Osteoblast (primary cell): ENCODE measurements around the gene FAM114A1. TPM values are rescaled to one million over a fixed set of nuclear protein-coding genes. Genes with fewer than 3 reads are reported as not detected.

ENCODE experiments used
- DNase-seq: peaks from one replicate; pipeline ENCODE4 v3.0.0; 2011; ENCODE audit warnings: low spot score, mixed read lengths; ENCODE audit not compliant: insufficient read length; ENCODE audit errors: missing footprints
- H2AFZ ChIP-seq: 2 replicates; pipeline ENCODE4 v1.6.0; 2011; ENCODE audit warnings: mild to moderate bottlenecking, low read length
- H3K27ac ChIP-seq: 2 replicates; pipeline ENCODE4 v1.5.1; 2011; ENCODE audit warnings: mild to moderate bottlenecking, low read depth, low read length, moderate library complexity
- H3K27me3 ChIP-seq: 2 replicates; pipeline ENCODE4 v1.6.0; 2012; ENCODE audit warnings: mild to moderate bottlenecking, control low read depth, inconsistent platforms, low read length, moderate library complexity; ENCODE audit not compliant: insufficient read depth
- H3K36me3 ChIP-seq: 2 replicates; pipeline ENCODE4 v1.5.1; 2011; ENCODE audit warnings: mild to moderate bottlenecking, low read length, control low read depth, moderate library complexity; ENCODE audit not compliant: insufficient read depth
- H3K4me1 ChIP-seq: 2 replicates; pipeline ENCODE4 v1.5.1; 2011; ENCODE audit warnings: mild to moderate bottlenecking, low read length, control low read depth, moderate library complexity; ENCODE audit not compliant: insufficient read depth
- H3K4me2 ChIP-seq: 2 replicates; pipeline ENCODE4 v1.6.0; 2011; ENCODE audit warnings: mild to moderate bottlenecking, low read length; ENCODE audit not compliant: insufficient read depth
- H3K4me3 ChIP-seq: fragments of 200-600 bp; sonication (generic); 3 replicates; pipeline ENCODE4 v1.5.1; 2012; ENCODE audit warnings: mild to moderate bottlenecking, low read length, inconsistent platforms; ENCODE audit not compliant: insufficient read depth
- H3K79me2 ChIP-seq: 2 replicates; pipeline ENCODE4 v1.6.0; 2012; ENCODE audit warnings: mild to moderate bottlenecking, low read length, control low read depth, inconsistent platforms; ENCODE audit not compliant: insufficient read depth
- H3K9me3 ChIP-seq: 2 replicates; pipeline ENCODE4 v1.5.1; 2011; ENCODE audit warnings: low read depth, low read length, control low read depth
- H4K20me1 ChIP-seq: 2 replicates; pipeline ENCODE4 v1.6.0; 2012; ENCODE audit warnings: mild to moderate bottlenecking, low read length, control low read depth; ENCODE audit not compliant: insufficient read depth
- total RNA-seq: library from RNA; depleted of rRNA; stranded (reverse); fragments of >200 nt; gene quantifications from 2 replicates; pipeline ENCODE4 v1.2.3, GENCODE V29; 2012
- TF ChIP-seq, protein P1 (sequence below): IDR thresholded peaks from 2 replicates; pipeline ENCODE4 v1.5.1; 2011; ENCODE audit warnings: mild to moderate bottlenecking, low read depth, low read length, moderate library complexity; ENCODE audit errors: extremely low read depth

FAM114A1 gene
- total RNA-seq, 1 donor = 392 TPM

DNA sequence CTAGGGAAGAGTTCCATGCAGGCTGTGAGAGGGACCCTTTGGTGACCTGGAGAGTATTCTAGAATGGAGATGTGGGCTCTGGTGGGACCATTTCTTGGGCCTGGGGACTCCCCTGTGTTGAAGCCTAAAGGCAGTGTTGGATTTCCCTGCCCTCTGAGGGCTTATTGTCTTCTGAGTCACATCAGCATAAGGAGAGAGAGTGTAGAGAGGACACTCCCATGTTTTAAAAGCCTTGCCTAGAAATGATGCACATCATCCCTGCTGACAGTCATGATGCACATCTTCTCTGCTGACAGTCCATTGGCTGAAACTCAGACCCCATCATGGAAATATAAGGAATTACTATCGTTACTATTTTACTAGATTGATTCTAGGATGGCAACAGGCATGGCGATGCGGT, 51.9 kb downstream of the FAM114A1 start:
- peak overlapping the region; percentile 12 for H3K27ac ChIP-seq
- H3K36me3 ChIP-seq = peaks cover 81% of the 10 kb centered on the region
- H3K4me3 ChIP-seq = no peak overlapping the region
- no peak overlapping the region for H3K4me2 ChIP-seq
- TF ChIP-seq, protein P1, sequence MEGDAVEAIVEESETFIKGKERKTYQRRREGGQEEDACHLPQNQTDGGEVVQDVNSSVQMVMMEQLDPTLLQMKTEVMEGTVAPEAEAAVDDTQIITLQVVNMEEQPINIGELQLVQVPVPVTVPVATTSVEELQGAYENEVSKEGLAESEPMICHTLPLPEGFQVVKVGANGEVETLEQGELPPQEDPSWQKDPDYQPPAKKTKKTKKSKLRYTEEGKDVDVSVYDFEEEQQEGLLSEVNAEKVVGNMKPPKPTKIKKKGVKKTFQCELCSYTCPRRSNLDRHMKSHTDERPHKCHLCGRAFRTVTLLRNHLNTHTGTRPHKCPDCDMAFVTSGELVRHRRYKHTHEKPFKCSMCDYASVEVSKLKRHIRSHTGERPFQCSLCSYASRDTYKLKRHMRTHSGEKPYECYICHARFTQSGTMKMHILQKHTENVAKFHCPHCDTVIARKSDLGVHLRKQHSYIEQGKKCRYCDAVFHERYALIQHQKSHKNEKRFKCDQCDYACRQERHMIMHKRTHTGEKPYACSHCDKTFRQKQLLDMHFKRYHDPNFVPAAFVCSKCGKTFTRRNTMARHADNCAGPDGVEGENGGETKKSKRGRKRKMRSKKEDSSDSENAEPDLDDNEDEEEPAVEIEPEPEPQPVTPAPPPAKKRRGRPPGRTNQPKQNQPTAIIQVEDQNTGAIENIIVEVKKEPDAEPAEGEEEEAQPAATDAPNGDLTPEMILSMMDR = no peak
- H3K9me3 ChIP-seq = no peaks in the 10 kb centered on the region
- H3K27me3 ChIP-seq = no peaks in the 10 kb centered on the region
- no peak overlapping the region for H2AFZ ChIP-seq
- DNase-seq = peak; percentile 59
- H4K20me1 ChIP-seq = peaks cover 2% of the 10 kb centered on the region
- H3K79me2 ChIP-seq = no peaks in the 10 kb centered on the region
- H3K4me1 ChIP-seq = no peaks in the 10 kb centered on the region

DNA sequence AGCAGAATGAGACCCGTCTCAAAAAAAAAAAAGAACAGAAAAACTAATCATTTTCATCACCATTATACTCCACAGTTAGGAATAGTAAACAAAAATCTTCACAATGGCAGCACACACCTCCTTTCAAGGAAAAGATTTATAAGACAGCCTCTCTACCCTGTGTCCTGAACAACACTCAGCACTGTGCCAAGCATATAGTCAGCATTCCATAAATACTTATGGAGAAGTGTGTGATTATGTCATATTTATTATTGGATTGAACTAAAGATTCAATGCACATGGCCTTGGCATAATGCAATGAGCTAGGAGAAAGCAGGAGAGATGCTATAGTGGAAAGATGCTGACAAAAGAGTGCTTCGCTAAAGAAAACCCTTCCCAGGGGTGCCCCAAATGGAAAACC, 52.6 kb downstream of the FAM114A1 start:
- TF ChIP-seq, protein P1 = no peak
- H3K9me3 ChIP-seq = no peaks in the 10 kb centered on the region
- H3K4me1 ChIP-seq = no peaks in the 10 kb centered on the region
- no peak overlapping the region for H3K27ac ChIP-seq
- peak; percentile 57 for DNase-seq
- H3K27me3 ChIP-seq = no peaks in the 10 kb centered on the region
- H4K20me1 ChIP-seq = peaks cover 2% of the 10 kb centered on the region
- peaks cover 81% of the 10 kb centered on the region for H3K36me3 ChIP-seq
- H3K4me2 ChIP-seq = no peak overlapping the region
- no peak overlapping the region for H2AFZ ChIP-seq
- H3K79me2 ChIP-seq = no peaks in the 10 kb centered on the region
- H3K4me3 ChIP-seq = no peak overlapping the region

DNA sequence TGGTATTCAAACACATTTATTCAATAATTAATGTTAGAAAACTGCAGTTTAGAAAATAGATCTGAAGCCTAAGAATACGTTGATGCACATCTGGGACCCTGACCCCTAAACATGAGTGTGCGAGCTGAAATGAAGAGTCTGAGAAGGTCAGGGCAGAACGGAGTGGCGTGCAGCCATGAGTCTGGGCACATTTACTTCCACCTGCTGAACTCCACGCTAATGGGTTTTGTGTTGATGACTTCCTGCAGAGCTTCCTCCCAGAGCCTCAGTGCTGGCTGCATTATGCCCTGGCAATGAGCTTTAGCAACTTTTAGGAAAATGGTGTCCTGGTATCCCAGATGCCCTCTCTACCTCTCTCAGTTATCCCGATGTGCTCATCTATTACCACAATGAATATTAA, 53.1 kb downstream of the FAM114A1 start:
- Histone ChIP-seq H3K4me1 (no peaks in the 10 kb centered on the region), H3K36me3 (peaks cover 81% of the 10 kb centered on the region), H3K27ac (no peak overlapping the region), H2AFZ (no peak overlapping the region), H3K4me3 (no peak overlapping the region), H3K9me3 (no peaks in the 10 kb centered on the region), H3K79me2 (no peaks in the 10 kb centered on the region), H3K4me2 (no peak overlapping the region), H4K20me1 (peaks cover 2% of the 10 kb centered on the region), H3K27me3 (no peaks in the 10 kb centered on the region)
- TF ChIP-seq, protein P1 = no peak
- DNase-seq = no peak

DNA sequence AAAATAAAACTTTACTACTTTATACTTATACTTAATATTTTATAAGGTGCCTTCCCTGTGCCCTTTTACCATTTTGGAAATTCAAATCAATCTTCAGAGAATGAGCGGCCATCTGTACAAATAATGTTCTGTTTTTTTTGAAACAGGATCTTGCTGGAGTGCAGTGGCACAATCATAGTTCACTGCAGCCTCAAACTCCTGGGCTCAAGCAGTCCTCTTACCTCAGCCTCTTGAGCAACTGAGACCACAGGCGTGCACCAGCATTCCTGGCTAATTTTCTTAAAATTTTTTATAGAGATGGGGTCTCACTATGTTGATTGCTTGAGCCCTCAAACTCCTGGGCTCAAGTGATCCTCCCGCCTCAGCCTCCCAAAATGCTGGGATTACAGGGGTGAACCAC, 53.5 kb downstream of the FAM114A1 start:
- H3K36me3 ChIP-seq = peaks cover 80% of the 10 kb centered on the region
- H3K9me3 ChIP-seq = no peaks in the 10 kb centered on the region
- peaks cover 2% of the 10 kb centered on the region for H4K20me1 ChIP-seq
- no peaks in the 10 kb centered on the region for H3K27me3 ChIP-seq
- TF ChIP-seq, protein P1 = no peak
- H2AFZ ChIP-seq = no peak overlapping the region
- H3K4me3 ChIP-seq = no peak overlapping the region
- no peak for DNase-seq
- no peak overlapping the region for H3K4me2 ChIP-seq
- no peaks in the 10 kb centered on the region for H3K4me1 ChIP-seq
- no peaks in the 10 kb centered on the region for H3K79me2 ChIP-seq
- H3K27ac ChIP-seq = no peak overlapping the region
